GM18511 (cell line): ENCODE measurements around the gene ZSWIM9.

Experiments
- ATAC-seq: cut with Tn5 transposase; IDR thresholded peaks from one replicate; pipeline ENCODE4 v1.9.1; 2021; ENCODE audit warnings: mild to moderate bottlenecking, moderate library complexity; ENCODE audit not compliant: unreplicated experiment

The ZSWIM9 gene

DNA sequence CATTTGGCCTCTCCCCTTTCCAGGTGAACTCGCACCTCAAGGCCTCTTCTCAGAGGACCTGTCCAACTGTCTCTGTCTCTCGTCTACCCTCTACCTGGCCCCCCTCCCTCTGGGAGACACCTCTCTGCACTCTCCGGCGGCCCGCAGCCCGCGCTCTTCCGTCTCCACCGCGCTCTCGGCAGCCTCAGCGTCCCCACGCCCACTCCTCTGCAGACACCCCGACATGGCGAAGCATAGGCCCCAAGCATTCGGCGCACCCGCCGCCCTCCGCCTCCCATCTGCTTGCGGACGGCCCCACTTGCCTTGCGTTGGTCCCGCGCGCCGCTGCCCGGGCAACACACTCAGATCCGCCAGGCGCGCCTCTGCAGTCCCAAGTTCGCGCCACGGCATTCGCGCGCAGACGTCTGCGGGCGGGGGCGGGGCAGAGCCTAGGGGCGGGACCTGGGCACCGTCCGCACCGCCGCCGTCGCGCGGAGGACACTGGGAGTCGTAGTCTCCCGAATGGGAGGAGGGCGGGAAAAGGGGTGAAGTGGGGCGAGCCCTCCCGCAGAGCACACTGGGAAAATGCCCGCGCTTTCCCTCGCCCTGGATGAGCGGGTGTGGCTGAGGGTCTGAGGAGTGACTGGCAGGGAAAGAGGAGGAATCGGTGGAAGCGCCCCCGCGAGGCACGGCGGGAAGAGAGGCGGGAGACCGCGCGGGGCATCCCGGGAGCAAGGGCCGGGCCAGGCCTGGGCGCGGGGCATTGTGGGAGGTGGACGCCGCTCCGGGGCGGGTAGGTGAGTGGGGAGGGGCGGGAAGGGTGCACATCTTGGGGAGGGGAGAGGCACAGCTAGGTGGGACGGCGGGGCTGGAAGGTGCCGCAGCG is at the start of gene ZSWIM9, which contains the start of gene LIG1:
TSS of gene ZSWIM9 (plus strand) at position 742 of the 865 bp plus-strand sequence. CDS start 1,123 bp downstream, outside the sequence.
TSS of gene LIG1 (minus strand) at position 406 of the 865 bp plus-strand sequence. CDS start 4,778 bp downstream, outside the sequence.
- ATAC-seq, result peak; percentile 91

- ATAC-seq, result no peak
Observed at GRCh38 chr19:48121066-48121465, 49.4 kb upstream of the ZSWIM9 start.

GRCh38 chr19:48121909-48122371 is 48.5 kb upstream of the ZSWIM9 start:
- ATAC-seq, result peak; percentile 45

DNA sequence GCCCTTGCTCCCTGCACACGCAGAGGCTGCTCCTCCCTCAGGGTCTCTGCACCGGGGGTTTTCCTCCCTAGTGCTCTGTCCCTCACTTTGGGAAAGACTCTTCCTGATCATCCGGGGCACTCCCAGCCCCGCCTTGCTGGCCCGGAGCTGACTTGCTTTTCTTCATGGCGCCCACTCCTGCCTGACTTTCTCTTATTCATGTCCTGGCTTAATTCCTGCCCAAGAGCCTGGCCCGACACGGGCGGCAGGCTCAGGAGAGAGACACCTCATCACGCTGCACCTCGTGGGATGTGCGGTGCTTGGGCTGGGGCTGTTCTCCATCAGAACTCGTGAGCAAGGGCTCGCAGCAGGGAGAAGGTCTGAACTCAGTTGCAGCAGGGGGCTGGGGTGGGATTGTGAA is 48.1 kb upstream of the ZSWIM9 start:
- ATAC-seq, result no peak

DNA sequence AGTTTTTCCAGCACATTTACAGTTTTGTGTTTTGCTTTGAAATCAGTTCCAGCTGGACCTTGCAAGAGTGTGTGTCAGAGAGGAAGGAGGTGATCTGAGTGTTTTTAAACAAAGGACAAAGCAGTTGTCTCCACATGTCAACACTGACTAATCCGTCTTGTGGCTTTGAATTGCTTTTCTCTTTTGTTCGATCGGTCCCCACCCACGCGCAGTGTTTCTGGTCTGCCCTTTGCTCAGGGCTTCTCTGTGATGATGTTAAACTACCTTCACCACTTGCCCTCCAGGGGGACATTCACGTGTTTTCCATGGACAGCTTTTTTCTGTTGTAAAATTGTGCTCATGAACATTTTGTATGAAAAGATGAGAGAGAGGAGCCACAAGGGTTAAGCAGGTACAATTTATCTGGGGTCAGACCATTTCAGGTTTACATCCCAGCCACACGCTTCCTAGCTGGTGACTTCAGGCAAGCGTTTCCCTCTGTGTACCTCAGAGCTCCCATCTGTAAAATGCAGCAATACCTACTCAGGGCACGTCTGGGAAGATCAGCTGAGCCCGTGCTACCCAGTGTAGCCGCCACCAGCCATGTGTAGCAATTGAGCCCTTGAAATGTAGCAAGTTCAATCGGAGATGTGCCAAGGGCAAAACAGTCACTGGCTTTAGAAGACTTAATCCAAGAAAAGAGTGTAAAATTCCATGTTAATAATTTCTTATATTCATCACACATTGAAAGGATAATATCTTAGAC is 46.4 kb upstream of the ZSWIM9 start:
- ATAC-seq, result no peak

DNA sequence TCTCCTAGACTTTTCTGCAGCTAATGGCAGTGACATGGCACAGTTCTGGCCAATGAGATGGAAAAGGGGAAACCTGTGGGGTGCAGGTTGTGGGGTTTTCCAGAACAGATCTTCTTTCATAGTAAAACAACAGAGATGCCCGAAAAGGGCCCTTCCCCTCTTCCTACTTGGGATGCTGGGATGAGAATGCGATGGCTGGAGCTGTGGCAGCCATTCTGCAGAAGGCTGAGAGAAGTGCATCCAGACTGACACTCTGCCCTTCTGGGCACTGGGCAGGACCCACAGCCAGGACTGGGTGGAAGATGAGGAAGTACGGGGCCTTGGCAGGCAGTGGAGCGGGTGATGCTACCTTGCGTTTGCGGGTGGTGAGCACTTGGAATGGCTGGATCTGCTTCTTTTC is 42.9 kb upstream of the ZSWIM9 start:
- no peak for ATAC-seq

DNA sequence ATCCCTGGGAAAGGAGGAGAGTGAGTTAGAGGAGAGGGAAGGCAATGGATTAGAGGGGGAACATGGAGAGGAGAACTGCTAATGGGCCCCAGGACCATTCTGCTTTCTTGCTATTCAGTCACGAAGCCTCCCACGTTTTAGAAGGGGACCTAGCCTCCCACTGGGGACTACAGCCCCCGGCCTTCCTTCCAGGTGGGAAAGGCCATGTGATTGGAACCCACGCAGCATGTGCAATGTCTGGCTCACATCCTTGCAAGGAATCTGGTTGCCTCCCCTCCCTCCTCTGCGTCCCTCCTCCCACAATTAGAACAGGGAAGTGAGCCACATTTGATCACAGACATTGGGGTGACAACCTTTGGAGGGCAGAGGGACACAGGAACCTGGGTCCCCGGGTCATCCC is 37.4 kb upstream of the ZSWIM9 start:
- ATAC-seq, result no peak

DNA sequence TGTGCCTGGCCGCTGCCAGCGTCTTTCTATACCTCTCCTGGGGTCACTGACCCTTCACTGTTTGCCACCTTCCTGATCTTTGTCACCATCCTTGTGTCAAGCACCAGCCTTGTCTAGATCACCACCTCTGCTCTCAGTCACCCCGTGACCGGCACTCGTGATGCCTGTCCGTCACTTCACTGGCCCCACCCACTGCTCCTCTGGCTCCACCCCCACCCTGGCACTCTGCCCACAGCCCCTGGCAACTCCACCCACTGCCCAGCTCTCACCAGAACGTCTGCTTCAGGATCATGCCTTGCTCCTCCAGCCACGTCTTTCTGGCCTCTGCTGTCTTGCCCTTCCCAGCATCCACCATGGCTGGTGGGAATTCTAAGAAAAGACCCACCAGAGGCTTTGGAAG is 35.1 kb upstream of the ZSWIM9 start:
- ATAC-seq, result no peak

DNA sequence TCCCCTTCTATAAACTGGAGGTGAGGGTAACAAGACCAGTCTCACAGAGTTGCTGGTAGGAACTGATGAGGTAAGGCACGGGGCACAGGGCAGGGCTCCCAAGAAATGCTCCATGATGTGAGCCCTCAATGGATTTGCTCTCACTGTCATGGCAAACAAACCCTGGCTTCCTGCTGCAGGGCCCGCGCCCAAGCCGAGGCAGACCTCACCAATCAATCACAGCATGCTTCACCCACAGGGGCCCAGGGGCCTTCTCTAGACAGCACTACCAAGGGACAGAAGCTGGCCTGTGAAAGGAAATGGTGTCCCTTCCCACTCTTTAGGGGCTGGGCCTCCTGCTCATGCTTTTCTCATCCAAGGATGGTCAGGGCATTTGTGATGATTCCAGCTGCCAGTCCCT is 33.9 kb upstream of the ZSWIM9 start:
- ATAC-seq, result no peak

GRCh38 chr19:48137411-48137810 is 33.1 kb upstream of the ZSWIM9 start:
- no peak for ATAC-seq

GRCh38 chr19:48139053-48139452 is 31.4 kb upstream of the ZSWIM9 start:
- ATAC-seq, result no peak

DNA sequence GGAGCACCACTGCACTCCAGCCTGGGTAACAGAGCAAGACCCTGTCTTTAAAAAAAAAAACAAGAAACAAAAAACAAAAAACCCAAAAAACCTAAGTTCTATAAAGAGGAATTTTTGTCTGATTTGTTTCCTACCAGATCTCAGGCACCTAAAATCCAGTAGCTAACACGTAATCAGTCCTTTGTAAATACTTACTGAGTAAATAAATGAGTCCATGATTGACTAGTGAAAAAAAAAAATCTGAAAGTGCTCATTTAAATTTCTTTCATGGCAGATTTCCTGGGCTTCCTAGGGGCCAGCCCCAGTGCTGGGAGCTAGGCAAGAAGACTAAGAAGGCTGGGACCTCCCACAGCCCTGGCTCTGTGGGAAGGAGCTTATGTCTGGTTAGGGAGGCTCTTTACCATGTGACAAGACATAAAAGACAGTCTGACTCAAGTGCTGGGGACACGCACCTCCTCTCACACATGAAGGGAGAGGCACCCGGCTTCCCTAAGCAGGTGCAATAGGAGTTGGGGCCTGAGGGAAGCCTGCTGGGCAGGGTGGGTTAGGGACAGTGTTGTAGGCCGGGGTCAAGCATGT is 22.8 kb upstream of the ZSWIM9 start:
- no peak for ATAC-seq

GRCh38 chr19:48148576-48148975 is 21.9 kb upstream of the ZSWIM9 start:
- ATAC-seq, result no peak

DNA sequence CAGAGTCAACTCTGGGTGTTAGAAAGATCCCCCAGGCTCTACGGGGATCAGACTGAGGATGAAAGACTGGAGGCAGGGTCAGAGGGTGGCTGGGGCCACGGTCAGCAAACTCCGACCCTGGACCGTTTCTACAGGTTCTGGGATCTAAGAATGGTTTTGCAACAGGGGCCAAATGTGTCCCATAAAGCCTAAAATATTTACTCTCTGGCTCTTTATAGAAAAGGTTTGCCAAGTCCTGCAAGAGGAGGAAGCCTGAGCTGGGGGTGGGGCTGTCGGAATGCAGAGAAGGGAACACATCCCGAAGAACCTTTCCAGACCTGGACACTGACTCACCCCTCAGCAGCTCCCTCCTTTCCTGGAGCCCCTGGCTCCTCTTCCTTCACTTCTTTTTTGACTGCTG is 21.1 kb upstream of the ZSWIM9 start:
- no peak for ATAC-seq

GRCh38 chr19:48152551-48152950 is 17.9 kb upstream of the ZSWIM9 start:
- no peak for ATAC-seq

GRCh38 chr19:48154003-48154402 is 16.5 kb upstream of the ZSWIM9 start:
- ATAC-seq, result no peak

DNA sequence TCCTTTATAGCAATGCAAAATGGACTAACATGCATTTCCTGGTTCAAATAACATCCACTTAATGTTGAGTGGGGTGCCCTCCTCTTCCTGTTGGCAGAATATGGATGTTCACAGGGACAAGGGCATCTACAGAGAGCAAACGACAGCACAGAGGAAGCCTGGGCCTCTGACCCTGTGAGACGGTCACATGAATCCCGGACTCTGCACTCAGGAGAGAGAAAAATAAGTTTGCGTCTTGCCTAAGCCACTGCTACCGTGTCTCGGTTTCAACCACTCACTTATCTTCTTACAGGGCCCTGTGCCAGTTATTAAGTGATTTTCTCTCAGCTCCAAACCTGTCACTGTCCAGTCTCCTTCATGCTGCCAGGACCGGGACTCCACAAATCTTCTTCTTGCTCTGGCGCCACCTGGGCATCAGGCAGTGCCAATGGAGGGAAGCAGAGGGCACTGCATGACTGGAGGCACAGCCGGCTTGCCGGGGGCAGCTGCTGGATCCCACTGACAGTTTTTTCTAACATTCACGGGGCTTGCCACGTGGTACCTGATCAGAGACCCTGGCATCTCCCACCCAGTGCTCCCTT is 12.2 kb upstream of the ZSWIM9 start:
- ATAC-seq, result no peak

DNA sequence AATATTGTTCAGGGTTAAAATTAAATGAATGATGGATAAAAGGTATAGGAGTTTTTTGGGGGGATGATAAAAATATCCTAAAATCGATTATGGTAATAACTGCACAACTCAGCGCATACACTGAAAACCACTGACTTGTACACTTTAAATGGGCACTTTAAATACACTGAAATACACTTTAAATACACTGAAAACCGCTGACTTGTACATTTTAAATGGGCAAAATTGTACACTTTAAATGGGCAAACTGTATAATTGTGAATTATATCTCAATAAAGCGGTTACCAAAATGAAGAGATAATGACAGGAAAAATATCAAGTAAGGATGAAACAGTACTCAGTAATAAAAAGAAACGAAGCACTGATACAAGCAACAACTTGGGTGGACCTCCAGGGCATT is 1.8 kb upstream of the ZSWIM9 start:
- ATAC-seq, result no peak

DNA sequence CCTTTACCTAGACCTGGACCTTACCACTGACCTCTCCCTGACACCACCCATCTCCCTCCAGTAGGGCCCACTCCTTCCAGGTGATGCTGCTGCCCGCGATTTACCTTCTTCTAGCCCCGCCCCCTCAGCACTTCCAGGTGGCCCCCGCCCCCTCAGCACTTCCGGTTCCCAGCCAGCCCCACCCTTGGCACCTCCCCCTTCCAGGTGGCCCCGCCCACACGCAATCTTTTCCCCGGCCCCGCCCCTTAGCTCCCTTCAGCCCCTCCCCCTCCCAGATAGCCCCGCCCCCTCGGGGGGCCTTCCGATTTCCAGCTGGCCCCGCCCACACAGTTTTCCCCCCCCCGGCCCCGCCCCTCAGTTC is 922 bp upstream of the ZSWIM9 start:
- no peak for ATAC-seq

DNA sequence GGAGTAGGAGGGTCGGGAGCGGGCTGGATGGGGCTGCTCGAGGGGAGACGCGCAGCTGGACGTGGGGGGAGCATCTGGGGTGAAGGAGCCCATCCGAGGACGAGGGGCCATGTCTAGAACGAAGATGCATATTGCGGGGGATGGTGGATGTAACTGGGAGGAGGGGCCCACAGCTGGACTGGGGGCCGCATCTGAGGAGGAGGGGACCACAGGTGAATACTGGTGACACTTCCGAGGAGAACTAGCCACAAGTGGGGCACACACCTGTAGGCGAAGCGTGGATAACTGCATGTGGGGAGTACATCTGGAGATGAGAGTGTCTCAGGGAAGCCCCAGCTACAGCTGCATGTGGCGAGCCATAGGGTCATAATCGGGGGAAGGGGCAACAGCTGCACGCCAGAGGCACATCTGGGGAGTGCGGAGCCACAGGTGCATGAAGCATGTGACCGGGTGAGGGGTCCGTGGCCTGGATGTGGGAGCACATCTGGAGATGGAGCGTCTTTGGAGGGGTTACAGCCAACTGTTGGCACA is 402 bp downstream of the ZSWIM9 start:
- peak; percentile 7 for ATAC-seq

DNA sequence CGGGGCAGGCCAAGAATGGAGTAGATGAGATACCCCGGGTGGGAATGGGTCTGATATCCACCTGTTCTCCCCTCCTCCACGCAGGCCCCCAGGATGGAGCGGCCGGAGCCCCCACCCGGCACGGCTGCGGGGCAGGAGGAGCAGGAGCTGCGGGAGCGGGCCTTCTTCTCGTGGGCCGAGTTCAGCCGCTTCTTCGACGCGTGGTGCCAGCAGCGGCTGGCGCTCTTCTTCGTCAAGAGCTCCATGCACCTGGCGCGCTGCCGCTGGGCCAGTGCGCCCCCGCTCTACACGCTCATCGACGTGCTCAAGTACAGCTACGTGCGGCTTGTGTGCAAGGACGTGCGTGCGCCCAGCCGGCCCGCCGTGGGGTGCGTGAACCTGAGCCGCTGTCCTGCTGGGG is 1.2 kb downstream of the ZSWIM9 start:
- no peak for ATAC-seq
